Astrocyte of the spinal cord (primary cell): ENCODE data around the gene OSBPL8.

Experiments
- DNase-seq: peaks from one replicate; pipeline ENCODE4 v3.0.0; 2011; ENCODE audit warnings: low read depth, low spot score
- H3K4me3 ChIP-seq: 2 replicates; pipeline ENCODE4 v1.5.1; 2011; ENCODE audit warnings: low read depth, mild to moderate bottlenecking, low read length, moderate library complexity
- in situ Hi-C: cut with HindIII; loops from 2 replicates; pipeline ENCODE4 v1.10.0; 2017; ENCODE audit warnings: low sequenced_read_pairs
- TF ChIP-seq, protein P1 (sequence below): IDR thresholded peaks from 2 replicates; pipeline ENCODE4 v1.5.1; 2012; ENCODE audit warnings: low read depth, mild to moderate bottlenecking, low read length, inconsistent platforms

OSBPL8 gene

GRCh38 chr12:76445462-76445861 is 114.1 kb downstream of the OSBPL8 start:
- in situ Hi-C loops: no loop called here
- no peak for DNase-seq
- TF ChIP-seq, protein P1, sequence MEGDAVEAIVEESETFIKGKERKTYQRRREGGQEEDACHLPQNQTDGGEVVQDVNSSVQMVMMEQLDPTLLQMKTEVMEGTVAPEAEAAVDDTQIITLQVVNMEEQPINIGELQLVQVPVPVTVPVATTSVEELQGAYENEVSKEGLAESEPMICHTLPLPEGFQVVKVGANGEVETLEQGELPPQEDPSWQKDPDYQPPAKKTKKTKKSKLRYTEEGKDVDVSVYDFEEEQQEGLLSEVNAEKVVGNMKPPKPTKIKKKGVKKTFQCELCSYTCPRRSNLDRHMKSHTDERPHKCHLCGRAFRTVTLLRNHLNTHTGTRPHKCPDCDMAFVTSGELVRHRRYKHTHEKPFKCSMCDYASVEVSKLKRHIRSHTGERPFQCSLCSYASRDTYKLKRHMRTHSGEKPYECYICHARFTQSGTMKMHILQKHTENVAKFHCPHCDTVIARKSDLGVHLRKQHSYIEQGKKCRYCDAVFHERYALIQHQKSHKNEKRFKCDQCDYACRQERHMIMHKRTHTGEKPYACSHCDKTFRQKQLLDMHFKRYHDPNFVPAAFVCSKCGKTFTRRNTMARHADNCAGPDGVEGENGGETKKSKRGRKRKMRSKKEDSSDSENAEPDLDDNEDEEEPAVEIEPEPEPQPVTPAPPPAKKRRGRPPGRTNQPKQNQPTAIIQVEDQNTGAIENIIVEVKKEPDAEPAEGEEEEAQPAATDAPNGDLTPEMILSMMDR: no peak
- H3K4me3 ChIP-seq: no peak overlapping the region

DNA sequence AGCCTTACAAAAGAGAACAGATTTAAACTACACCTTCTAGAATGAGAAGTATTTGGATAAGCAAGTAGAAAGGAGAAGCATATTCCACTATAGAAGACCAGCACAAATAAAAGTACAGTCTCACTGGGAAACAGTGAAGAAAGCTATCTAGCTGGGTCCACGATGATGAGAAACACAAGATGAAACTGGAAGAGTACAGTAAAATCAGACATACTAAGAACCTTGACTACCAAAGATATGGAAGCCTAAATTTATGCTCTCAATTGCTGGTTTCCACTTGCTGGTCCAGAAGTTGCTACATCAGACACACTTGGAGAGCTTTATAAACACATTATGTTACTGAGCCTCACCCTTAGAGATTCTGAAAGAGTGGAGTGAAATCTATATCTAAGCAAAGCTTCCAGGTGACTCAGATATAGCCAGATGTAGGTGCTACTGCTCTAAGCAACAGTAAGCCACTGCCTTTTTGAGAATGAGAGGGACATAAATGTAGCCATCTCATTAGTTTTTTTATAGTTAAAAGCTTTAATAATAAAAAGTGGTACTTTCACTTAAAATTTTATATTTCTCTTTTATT is 115.1 kb downstream of the OSBPL8 start:
- TF ChIP-seq, protein P1: no peak
- in situ Hi-C loops: no loop called here
- no peak overlapping the region for H3K4me3 ChIP-seq

DNA sequence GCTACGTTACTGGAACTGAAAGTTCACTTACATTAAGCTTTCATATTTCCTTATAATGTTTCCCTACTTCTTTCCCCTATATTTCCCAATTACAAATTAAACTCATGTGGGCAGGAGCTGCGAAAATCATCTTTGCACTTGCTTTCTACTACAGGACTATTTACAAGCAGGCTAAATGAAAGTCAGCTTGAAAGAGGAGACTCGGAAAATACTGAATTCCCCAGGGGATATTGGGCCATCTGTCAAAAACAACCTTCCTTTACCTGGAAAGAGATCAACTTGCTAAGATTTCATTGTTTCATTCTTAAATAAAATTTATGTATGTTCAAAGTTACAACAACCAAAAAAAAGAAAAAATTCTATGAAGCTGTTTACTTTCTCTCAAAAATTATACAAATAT is 118.6 kb downstream of the OSBPL8 start:
- no peak for DNase-seq
- TF ChIP-seq, protein P1: no peak
- no peak overlapping the region for H3K4me3 ChIP-seq
- in situ Hi-C loops: no loop called here

More for the DNA sequence above, 115.1 kb downstream of the OSBPL8 start:
- DNase-seq: no peak

DNA sequence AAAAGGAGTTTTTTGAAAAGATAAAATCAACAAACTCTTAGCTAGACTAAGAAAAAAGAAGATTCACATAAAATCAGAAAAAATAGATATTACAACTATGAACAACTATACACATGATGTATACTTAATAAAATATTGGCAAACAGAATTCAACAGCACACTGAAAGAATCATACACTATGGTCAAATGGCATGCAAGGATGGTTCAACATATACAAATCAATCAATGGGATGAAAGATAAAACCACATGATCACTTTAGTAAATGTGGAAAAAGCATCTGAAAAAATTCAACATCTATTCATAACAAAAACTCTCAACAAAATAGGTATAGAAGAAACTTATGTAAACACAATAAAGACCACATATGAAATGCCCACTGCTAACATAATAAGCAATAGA is 126.8 kb downstream of the OSBPL8 start:
- H3K4me3 ChIP-seq: no peak overlapping the region
- TF ChIP-seq, protein P1: no peak
- in situ Hi-C loops: no loop called here
- no peak for DNase-seq

- no peak overlapping the region for H3K4me3 ChIP-seq
- in situ Hi-C loops: no loop called here
- DNase-seq: no peak
- TF ChIP-seq, protein P1: no peak
Observed at GRCh38 chr12:76428117-76428516, 131.5 kb downstream of the OSBPL8 start.

DNA sequence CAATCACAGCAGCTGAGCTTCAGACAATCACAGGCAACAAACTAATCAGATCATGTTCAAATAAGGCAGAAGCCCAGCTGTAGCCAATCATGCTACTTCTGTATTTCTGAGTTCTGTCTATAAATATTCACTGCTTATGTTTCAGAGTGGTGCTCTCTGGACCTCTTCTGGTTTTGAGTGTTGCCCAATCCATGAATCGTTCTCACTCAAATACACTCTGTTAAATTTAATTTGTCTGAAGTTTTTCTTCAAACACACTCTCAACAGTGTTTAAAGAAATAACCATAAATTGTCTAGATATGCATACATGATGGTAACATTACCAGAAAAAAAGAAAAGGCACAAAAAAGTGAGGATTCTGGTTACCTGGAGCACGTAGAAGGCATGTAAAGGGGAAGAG is 133.4 kb downstream of the OSBPL8 start:
- in situ Hi-C loops: no loop called here
- no peak for DNase-seq
- H3K4me3 ChIP-seq: no peak overlapping the region
- TF ChIP-seq, protein P1: no peak

GRCh38 chr12:76424941-76425340 is 134.6 kb downstream of the OSBPL8 start:
- TF ChIP-seq, protein P1: no peak
- in situ Hi-C loops: no loop called here

More at GRCh38 chr12:76424941-76425340, 134.6 kb downstream of the OSBPL8 start:
- DNase-seq: no peak
- H3K4me3 ChIP-seq: no peak overlapping the region
